ENCODE data around the gene HSPA8. TPM values are rescaled to one million over a fixed set of nuclear protein-coding genes. Genes with fewer than 3 reads are reported as not detected.

HSPA8 gene
- total and polyA plus RNA-seq, 10 of the 15 experiments (the other 5 are each of a cell fraction or from before 2014, with no cell fraction given): 1,190 to 3,205 (median 2,045) TPM

DNA sequence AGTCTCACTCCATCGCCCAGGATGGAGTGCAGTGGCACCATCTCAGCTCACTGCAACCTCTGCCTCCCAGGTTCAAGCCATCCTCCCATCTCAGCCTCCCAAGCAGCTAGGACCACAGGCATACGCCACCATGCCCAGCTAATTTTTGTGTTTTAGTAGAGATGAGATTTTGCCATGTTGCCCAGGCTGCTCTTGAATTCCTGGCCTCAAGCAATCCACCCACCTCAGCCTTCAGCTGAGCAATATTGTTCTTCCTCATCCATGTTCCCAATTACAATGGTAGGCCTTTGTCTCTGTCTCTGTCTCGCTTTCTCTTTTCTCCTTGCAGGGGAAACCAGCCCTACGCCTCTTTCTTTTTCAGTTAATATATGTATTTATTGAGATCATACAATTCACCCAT lies 10.3 kb downstream of the HSPA8 start:
- 95% methylated on average over 4 of the region's 4 CpGs for WGBS (ENCODE audit: insufficient coverage, insufficient replicate concordance, low lambda C conversion rate, missing lambda C conversion rate)
- Histone ChIP-seq H3K9ac (ENCODE audit: control insufficient read depth, insufficient read depth, low read length) (no peak overlapping the region), H3K27me3 (replicated peaks in 1 of 2; ENCODE audit: control insufficient read depth in 2 of 2, insufficient read depth in 2 of 2, low read length in 1 of 2) (no peaks in the 10 kb centered on the region), H4K20me1 (ENCODE audit: control insufficient read depth, insufficient read depth) (0 out of 2 replicates have a peak, but pooled peaks cover under 1% of the 10 kb centered on the region), H3K27ac (ENCODE audit: control insufficient read depth, insufficient read depth) (no peak overlapping the region), H2AFZ (ENCODE audit: control insufficient read depth, low read depth, low read length) (no peak overlapping the region), H3K9me3 (replicated peaks; ENCODE audit: control insufficient read depth, insufficient read depth, low read length) (no peaks in the 10 kb centered on the region), H3K36me3 (ENCODE audit: control insufficient read depth in 2 of 2, insufficient read depth in 2 of 2, low read length in 1 of 2) (peaks cover 2 to 4% of the 10 kb centered on the region in 2 experiments; a peak in 3 of 4 replicates), H3K4me3 (no peak overlapping the region), H3K79me2 (ENCODE audit: control insufficient read depth, insufficient read depth, low read length) (no peaks in the 10 kb centered on the region), H3K4me2 (ENCODE audit: control insufficient read depth, insufficient read depth) (no peak overlapping the region), H3K4me1 (ENCODE audit: control insufficient read depth, insufficient read depth, low read length) (no peaks in the 10 kb centered on the region; the same call in 1 of the 2 replicates)
- FAIRE-seq (no peak), DNase-seq (ENCODE audit: low read depth, low spot score) (no peak), ATAC-seq (no peak)
- ChIA-PET POLR2A (no interaction called here), SMC1A (ENCODE audit: uncharacterized antibody, unreplicated experiment) (interaction anchor here (5.7 to 9.0 kb wide), 3 partner anchors 28 to 255 kb away, joined by 27 to 159 read pairs (median 119); no protein-coding TSS in a partner anchor), RAD21 (ENCODE audit: unreplicated experiment) (interaction anchor here (5.9 to 8.1 kb wide), 2 partner anchors 28 to 187 kb away, joined by 92 to 122 read pairs; no protein-coding TSS in a partner anchor), CTCF (interaction anchor here (0.8 to 11.6 kb wide), 6 partner anchors 17 to 258 kb away, joined by 3 to 387 read pairs (median 28); no protein-coding TSS in a partner anchor)
- in situ Hi-C loops (cut with MboI): loop anchor here (25.0 kb wide), 1 partner anchor 1589 kb away; the partner anchor contains the start of genes SORL1 and SORL1-AS1
- intact Hi-C loops (cut with micrococcal nuclease; ENCODE audit: unreplicated experiment): no loop called here
- no TSS peak for BruUV-seq (replicated peaks)
- TF ChIP-seq BMI1 (IDR thresholded peaks at IDR 0.05; ENCODE audit: borderline replicate concordance) (no peak), NR2F1 (conservative IDR thresholded peaks at IDR 0.05) (no peak), BCL11A (IDR thresholded peaks at IDR 0.05; ENCODE audit: low read depth, low read length) (no peak), SMC3 (IDR thresholded peaks at IDR 0.05; ENCODE audit: borderline replicate concordance, low read length) (no peak), MTA3 (IDR thresholded peaks at IDR 0.05; ENCODE audit: borderline replicate concordance, low read length) (no peak), ZNF24 (IDR thresholded peaks at IDR 0.05) (no peak), HDAC2 (IDR thresholded peaks at IDR 0.05) (no peak), SIX5 (IDR thresholded peaks at IDR 0.05; ENCODE audit: low read depth, low read length, severe bottlenecking) (no peak), RAD21 (IDR thresholded peaks at IDR 0.05; ENCODE audit: insufficient read depth, low read depth, low read length) (no peak), MTA2 (IDR thresholded peaks at IDR 0.05; ENCODE audit: low read depth) (no peak), SUPT20H (IDR thresholded peaks at IDR 0.05; ENCODE audit: borderline replicate concordance, control insufficient read depth, low read depth, low read length) (no peak), EP300 (IDR thresholded peaks at IDR 0.05; ENCODE audit: borderline replicate concordance in 1 of 2, control insufficient read depth in 1 of 2, low read depth in 2 of 2, low read length in 2 of 2) (no peak)
- TF ChIP-seq, protein P1, sequence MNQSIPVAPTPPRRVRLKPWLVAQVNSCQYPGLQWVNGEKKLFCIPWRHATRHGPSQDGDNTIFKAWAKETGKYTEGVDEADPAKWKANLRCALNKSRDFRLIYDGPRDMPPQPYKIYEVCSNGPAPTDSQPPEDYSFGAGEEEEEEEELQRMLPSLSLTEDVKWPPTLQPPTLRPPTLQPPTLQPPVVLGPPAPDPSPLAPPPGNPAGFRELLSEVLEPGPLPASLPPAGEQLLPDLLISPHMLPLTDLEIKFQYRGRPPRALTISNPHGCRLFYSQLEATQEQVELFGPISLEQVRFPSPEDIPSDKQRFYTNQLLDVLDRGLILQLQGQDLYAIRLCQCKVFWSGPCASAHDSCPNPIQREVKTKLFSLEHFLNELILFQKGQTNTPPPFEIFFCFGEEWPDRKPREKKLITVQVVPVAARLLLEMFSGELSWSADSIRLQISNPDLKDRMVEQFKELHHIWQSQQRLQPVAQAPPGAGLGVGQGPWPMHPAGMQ (IDR thresholded peaks at IDR 0.05; ENCODE audit: borderline replicate concordance): no peak
- TF ChIP-seq, protein P2, sequence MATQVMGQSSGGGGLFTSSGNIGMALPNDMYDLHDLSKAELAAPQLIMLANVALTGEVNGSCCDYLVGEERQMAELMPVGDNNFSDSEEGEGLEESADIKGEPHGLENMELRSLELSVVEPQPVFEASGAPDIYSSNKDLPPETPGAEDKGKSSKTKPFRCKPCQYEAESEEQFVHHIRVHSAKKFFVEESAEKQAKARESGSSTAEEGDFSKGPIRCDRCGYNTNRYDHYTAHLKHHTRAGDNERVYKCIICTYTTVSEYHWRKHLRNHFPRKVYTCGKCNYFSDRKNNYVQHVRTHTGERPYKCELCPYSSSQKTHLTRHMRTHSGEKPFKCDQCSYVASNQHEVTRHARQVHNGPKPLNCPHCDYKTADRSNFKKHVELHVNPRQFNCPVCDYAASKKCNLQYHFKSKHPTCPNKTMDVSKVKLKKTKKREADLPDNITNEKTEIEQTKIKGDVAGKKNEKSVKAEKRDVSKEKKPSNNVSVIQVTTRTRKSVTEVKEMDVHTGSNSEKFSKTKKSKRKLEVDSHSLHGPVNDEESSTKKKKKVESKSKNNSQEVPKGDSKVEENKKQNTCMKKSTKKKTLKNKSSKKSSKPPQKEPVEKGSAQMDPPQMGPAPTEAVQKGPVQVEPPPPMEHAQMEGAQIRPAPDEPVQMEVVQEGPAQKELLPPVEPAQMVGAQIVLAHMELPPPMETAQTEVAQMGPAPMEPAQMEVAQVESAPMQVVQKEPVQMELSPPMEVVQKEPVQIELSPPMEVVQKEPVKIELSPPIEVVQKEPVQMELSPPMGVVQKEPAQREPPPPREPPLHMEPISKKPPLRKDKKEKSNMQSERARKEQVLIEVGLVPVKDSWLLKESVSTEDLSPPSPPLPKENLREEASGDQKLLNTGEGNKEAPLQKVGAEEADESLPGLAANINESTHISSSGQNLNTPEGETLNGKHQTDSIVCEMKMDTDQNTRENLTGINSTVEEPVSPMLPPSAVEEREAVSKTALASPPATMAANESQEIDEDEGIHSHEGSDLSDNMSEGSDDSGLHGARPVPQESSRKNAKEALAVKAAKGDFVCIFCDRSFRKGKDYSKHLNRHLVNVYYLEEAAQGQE (IDR thresholded peaks at IDR 0.05; ENCODE audit: low read depth, low read length): no peak
- TF ChIP-seq, protein P3, sequence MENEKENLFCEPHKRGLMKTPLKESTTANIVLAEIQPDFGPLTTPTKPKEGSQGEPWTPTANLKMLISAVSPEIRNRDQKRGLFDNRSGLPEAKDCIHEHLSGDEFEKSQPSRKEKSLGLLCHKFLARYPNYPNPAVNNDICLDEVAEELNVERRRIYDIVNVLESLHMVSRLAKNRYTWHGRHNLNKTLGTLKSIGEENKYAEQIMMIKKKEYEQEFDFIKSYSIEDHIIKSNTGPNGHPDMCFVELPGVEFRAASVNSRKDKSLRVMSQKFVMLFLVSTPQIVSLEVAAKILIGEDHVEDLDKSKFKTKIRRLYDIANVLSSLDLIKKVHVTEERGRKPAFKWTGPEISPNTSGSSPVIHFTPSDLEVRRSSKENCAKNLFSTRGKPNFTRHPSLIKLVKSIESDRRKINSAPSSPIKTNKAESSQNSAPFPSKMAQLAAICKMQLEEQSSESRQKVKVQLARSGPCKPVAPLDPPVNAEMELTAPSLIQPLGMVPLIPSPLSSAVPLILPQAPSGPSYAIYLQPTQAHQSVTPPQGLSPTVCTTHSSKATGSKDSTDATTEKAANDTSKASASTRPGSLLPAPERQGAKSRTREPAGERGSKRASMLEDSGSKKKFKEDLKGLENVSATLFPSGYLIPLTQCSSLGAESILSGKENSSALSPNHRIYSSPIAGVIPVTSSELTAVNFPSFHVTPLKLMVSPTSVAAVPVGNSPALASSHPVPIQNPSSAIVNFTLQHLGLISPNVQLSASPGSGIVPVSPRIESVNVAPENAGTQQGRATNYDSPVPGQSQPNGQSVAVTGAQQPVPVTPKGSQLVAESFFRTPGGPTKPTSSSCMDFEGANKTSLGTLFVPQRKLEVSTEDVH (IDR thresholded peaks at IDR 0.05; ENCODE audit: low read depth, partially characterized antibody): no peak
- TF ChIP-seq, protein P4, sequence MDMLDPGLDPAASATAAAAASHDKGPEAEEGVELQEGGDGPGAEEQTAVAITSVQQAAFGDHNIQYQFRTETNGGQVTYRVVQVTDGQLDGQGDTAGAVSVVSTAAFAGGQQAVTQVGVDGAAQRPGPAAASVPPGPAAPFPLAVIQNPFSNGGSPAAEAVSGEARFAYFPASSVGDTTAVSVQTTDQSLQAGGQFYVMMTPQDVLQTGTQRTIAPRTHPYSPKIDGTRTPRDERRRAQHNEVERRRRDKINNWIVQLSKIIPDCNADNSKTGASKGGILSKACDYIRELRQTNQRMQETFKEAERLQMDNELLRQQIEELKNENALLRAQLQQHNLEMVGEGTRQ (IDR thresholded peaks at IDR 0.05; ENCODE audit: borderline replicate concordance, low read depth, low read length): no peak

Data from GM12878 (cell line).